ENCODE data around the gene MOXD1.

The MOXD1 gene

GRCh38 chr6:132257561-132257960 is 143.7 kb downstream of the MOXD1 start:
- TF ChIP-seq EZH2phosphoT487 (conservative IDR thresholded peaks at IDR 0.05; ENCODE audit: low read length) = no peak
- TF ChIP-seq, protein P1, sequence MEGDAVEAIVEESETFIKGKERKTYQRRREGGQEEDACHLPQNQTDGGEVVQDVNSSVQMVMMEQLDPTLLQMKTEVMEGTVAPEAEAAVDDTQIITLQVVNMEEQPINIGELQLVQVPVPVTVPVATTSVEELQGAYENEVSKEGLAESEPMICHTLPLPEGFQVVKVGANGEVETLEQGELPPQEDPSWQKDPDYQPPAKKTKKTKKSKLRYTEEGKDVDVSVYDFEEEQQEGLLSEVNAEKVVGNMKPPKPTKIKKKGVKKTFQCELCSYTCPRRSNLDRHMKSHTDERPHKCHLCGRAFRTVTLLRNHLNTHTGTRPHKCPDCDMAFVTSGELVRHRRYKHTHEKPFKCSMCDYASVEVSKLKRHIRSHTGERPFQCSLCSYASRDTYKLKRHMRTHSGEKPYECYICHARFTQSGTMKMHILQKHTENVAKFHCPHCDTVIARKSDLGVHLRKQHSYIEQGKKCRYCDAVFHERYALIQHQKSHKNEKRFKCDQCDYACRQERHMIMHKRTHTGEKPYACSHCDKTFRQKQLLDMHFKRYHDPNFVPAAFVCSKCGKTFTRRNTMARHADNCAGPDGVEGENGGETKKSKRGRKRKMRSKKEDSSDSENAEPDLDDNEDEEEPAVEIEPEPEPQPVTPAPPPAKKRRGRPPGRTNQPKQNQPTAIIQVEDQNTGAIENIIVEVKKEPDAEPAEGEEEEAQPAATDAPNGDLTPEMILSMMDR (IDR thresholded peaks at IDR 0.05; ENCODE audit: insufficient read depth, low read length, poor library complexity, severe bottlenecking) = no peak
- Histone ChIP-seq H3K4me3 (ENCODE audit: insufficient read depth, low read length, poor library complexity, severe bottlenecking) (no peak overlapping the region), H3K4me2 (ENCODE audit: low read depth, low read length, poor library complexity, severe bottlenecking) (no peak overlapping the region), H3K79me2 (ENCODE audit: insufficient read depth, low read length) (no peaks in the 10 kb centered on the region), H3K36me3 (ENCODE audit: low read length) (no peaks in the 10 kb centered on the region), H3K27ac (ENCODE audit: low read depth, low read length) (no peak overlapping the region), H4K20me1 (ENCODE audit: low read depth, low read length) (no peaks in the 10 kb centered on the region), H3K9me2 (replicated peaks; ENCODE audit: insufficient read depth, low read length) (no peaks in the 10 kb centered on the region), H3K9me3 (ENCODE audit: insufficient read depth, low read length) (no peaks in the 10 kb centered on the region), H3K9ac (ENCODE audit: low read length) (no peak overlapping the region), H2AFZ (ENCODE audit: low read depth, low read length, severe bottlenecking) (no peak overlapping the region), H3F3A (ENCODE audit: insufficient read depth) (no peaks in the 10 kb centered on the region), H3K27me3 (ENCODE audit: low read length) (no peaks in the 10 kb centered on the region)

DNA sequence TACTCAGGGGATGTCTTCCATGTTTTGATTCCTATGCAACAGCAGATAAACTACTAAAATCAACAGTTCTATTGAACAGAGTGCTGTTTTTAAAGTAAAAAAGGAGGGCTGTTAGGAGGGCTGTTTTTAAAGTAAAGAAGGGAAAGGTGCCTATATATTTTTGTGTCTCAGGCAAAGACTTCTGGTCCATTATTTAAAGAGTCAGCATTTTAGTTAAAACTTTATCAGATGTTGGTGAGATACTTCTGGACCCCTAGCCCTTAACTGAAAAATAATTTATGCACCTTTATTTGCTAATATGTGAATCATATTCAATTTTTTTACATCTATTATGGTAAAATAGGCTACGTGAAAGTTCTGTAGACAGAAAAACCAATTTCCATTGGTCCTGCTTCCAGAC is 144.8 kb downstream of the MOXD1 start:
- TF ChIP-seq EZH2phosphoT487 (conservative IDR thresholded peaks at IDR 0.05; ENCODE audit: low read length) = no peak
- TF ChIP-seq, protein P1 (IDR thresholded peaks at IDR 0.05; ENCODE audit: insufficient read depth, low read length, poor library complexity, severe bottlenecking) = no peak
- H3K9me3 ChIP-seq (ENCODE audit: insufficient read depth, low read length) = peaks cover 7% of the 10 kb centered on the region
- no peaks in the 10 kb centered on the region for H3K27me3 ChIP-seq (ENCODE audit: low read length)
- H3F3A ChIP-seq (ENCODE audit: insufficient read depth) = no peaks in the 10 kb centered on the region
- H3K79me2 ChIP-seq (ENCODE audit: insufficient read depth, low read length) = no peaks in the 10 kb centered on the region
- H2AFZ ChIP-seq (ENCODE audit: low read depth, low read length, severe bottlenecking) = no peak overlapping the region
- H3K4me3 ChIP-seq (ENCODE audit: insufficient read depth, low read length, poor library complexity, severe bottlenecking) = no peak overlapping the region
- no peaks in the 10 kb centered on the region for H3K36me3 ChIP-seq (ENCODE audit: low read length)
- no peaks in the 10 kb centered on the region for H3K9me2 ChIP-seq (replicated peaks; ENCODE audit: insufficient read depth, low read length)
- no peak overlapping the region for H3K4me2 ChIP-seq (ENCODE audit: low read depth, low read length, poor library complexity, severe bottlenecking)
- no peak overlapping the region for H3K9ac ChIP-seq (ENCODE audit: low read length)
- H3K27ac ChIP-seq (ENCODE audit: low read depth, low read length) = no peak overlapping the region
- no peaks in the 10 kb centered on the region for H4K20me1 ChIP-seq (ENCODE audit: low read depth, low read length)

DNA sequence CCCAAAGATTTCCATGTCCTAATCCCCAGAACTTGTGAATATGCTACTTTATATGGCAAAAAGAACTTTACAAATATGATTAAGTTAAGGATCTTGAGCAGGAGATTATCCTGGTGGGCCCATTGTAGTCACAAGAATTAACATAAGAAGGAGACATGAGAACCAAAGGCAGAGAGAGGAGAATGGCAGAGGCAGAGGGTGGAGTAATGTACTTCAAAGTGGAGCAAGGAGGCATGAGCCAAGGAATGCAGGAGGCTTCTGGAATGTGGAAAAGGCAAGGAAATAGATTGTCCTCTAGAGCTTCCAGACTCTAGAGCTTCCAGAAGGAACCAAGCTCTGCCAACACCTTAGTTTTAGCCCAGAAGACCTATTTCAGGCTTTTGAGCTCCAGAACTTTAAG is 147.4 kb downstream of the MOXD1 start:
- Histone ChIP-seq H3F3A (ENCODE audit: insufficient read depth) (no peaks in the 10 kb centered on the region), H3K36me3 (ENCODE audit: low read length) (no peaks in the 10 kb centered on the region), H3K79me2 (ENCODE audit: insufficient read depth, low read length) (no peaks in the 10 kb centered on the region), H2AFZ (ENCODE audit: low read depth, low read length, severe bottlenecking) (no peak overlapping the region), H3K27ac (ENCODE audit: low read depth, low read length) (no peak overlapping the region), H3K9me2 (replicated peaks; ENCODE audit: insufficient read depth, low read length) (no peaks in the 10 kb centered on the region), H3K4me3 (ENCODE audit: insufficient read depth, low read length, poor library complexity, severe bottlenecking) (no peak overlapping the region), H3K27me3 (ENCODE audit: low read length) (no peaks in the 10 kb centered on the region), H3K9me3 (ENCODE audit: insufficient read depth, low read length) (peaks cover 7% of the 10 kb centered on the region), H3K4me2 (ENCODE audit: low read depth, low read length, poor library complexity, severe bottlenecking) (no peak overlapping the region), H3K9ac (ENCODE audit: low read length) (no peak overlapping the region), H4K20me1 (ENCODE audit: low read depth, low read length) (no peaks in the 10 kb centered on the region)
- no peak for TF ChIP-seq EZH2phosphoT487 (conservative IDR thresholded peaks at IDR 0.05; ENCODE audit: low read length)
- TF ChIP-seq, protein P1 (IDR thresholded peaks at IDR 0.05; ENCODE audit: insufficient read depth, low read length, poor library complexity, severe bottlenecking) = no peak

Measured in SU-DHL-6 (cell line).